Activated CD8-positive, alpha-beta T cell treated with anti-CD3 and anti-CD28 coated beads for 36 hours (primary cell): ENCODE results near the gene PRDM16. TPM values are rescaled to one million over a fixed set of nuclear protein-coding genes. Genes with fewer than 3 reads are reported as not detected.
A peak's percentile ranks its signal among the peaks of the same experiment; 100 is the strongest.

Source experiments
- ATAC-seq: fragments of 200-7000 bp; cut with Tn5 transposase; one replicate; pipeline ENCODE4 v1.10.0; 2021; ENCODE audit warnings: mild to moderate bottlenecking, moderate library complexity
- CTCF ChIA-PET: fragments of 350-600 bp; sonication (Branson Sonifier 250); formaldehyde crosslinking; loops from one replicate; lab custom pipeline; 2021; ENCODE audit warnings: antibody characterized with exemption; lab: Charles Lee
- POLR2A ChIA-PET: fragments of 350-600 bp; sonication (Branson Sonifier 250); formaldehyde crosslinking; loops from one replicate; lab custom pipeline; 2021; ENCODE audit warnings: antibody characterized with exemption; lab: Charles Lee
- DNase-seq: peaks from one replicate; pipeline ENCODE4 v3.0.0-alpha.2; 2020
- H3K27ac Mint-ChIP-seq: one replicate; pipeline ENCODE4 v1.8.0; 2021; ENCODE audit warnings: mild to moderate bottlenecking, mixed read lengths
- H3K27me3 Mint-ChIP-seq: one replicate; pipeline ENCODE4 v1.8.0; 2021; ENCODE audit warnings: mixed read lengths
- H3K36me3 Mint-ChIP-seq: one replicate; pipeline ENCODE4 v1.8.0; 2021; ENCODE audit warnings: low read depth, mixed read lengths
- H3K4me1 Mint-ChIP-seq: one replicate; pipeline ENCODE4 v1.8.0; 2021; ENCODE audit warnings: low read depth, mixed read lengths
- H3K4me3 Mint-ChIP-seq: one replicate; pipeline ENCODE4 v1.8.0; 2021; ENCODE audit warnings: mild to moderate bottlenecking, moderate library complexity, mixed read lengths
- H3K9me3 Mint-ChIP-seq: one replicate; pipeline ENCODE4 v1.8.0; 2021; ENCODE audit warnings: mixed read lengths
- intact Hi-C: fragments of 100-400 bp; cut with micrococcal nuclease; formaldehyde crosslinking; loops from one replicate; pipeline ENCODE4 v1.10.0; 2022
- total RNA-seq, 2 experiments: library from RNA; stranded (reverse); gene quantifications; one replicate each; pipeline ENCODE4 v1.2.3, GENCODE V29; 2021
- TF ChIP-seq, protein P1 (sequence below): fragments of 200-600 bp; IDR thresholded peaks from one replicate; pipeline ENCODE4 v1.8.0; 2022; ENCODE audit warnings: antibody characterized with exemption, mild to moderate bottlenecking

PRDM16 gene
- total RNA-seq, 2 experiments from 2014 or later: 0.29 to 0.49 TPM

DNA sequence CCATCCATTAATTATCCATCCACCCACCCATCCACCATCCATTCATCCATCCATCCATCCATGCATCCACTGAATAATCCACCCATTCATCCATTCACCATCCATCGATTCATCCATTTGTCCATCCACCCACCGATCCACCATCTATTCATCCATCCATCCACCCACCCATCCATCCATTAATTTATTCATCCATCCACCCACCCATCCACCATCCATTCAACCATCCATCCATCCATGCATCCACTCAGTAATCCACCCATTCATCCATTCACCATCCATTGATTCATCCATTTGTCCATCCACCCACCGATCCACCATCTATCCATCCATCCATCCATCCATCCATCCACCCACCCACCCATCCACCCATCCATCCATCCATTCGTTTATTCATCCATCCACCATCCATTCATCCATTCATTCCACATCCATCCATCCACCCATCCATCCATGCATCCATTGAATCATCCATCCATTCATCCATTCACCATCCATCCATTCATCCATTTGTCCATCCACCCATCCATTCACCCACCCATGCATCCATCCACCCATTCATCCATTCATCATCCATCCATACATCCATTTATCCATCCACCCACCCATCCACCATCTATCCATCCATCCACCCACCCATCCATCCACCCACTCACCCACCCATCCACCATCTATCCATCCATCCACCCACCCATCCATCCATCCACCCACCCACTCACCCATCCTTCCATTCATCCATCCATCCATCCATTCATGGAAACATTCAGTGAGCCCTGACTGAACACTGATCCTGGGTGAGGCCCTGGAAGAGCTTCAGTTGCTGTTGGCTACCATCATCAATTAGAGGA lies 302.1 kb downstream of the PRDM16 start:
- Mint-ChIP-seq H3K9me3 (no peaks in the 10 kb centered on the region), H3K27ac (no peak overlapping the region)

DNA sequence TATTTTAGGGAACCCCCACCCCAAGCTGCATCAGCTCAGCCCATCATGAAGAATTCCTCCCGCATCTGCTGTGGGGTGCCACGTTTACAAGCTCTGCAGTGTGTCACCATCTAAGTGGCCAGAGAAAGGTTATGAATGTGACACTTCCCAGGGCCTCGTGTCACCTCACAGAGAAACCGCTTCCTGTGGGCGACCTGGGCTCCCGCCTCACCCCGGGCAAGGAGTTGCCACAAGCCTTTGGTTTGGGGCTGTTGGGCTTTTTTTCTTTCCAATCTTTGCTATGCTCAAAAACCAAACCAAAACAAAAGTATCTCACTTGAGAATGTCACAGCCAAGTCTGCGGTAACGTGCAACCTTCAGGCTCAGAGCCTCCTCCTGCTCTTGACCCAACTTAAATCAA lies 303.3 kb downstream of the PRDM16 start:
- H3K36me3 Mint-ChIP-seq: no peaks in the 10 kb centered on the region
- H3K27ac Mint-ChIP-seq: no peak overlapping the region
- H3K9me3 Mint-ChIP-seq: no peaks in the 10 kb centered on the region
- H3K27me3 Mint-ChIP-seq: peaks cover 3% of the 10 kb centered on the region
- peaks cover 21% of the 10 kb centered on the region for H3K4me1 Mint-ChIP-seq
- DNase-seq: peak; percentile 76
- POLR2A ChIA-PET: no interaction called here
- peak; percentile 94 for ATAC-seq
- CTCF ChIA-PET: no interaction called here
- intact Hi-C loops: no loop called here
- TF ChIP-seq, protein P1, sequence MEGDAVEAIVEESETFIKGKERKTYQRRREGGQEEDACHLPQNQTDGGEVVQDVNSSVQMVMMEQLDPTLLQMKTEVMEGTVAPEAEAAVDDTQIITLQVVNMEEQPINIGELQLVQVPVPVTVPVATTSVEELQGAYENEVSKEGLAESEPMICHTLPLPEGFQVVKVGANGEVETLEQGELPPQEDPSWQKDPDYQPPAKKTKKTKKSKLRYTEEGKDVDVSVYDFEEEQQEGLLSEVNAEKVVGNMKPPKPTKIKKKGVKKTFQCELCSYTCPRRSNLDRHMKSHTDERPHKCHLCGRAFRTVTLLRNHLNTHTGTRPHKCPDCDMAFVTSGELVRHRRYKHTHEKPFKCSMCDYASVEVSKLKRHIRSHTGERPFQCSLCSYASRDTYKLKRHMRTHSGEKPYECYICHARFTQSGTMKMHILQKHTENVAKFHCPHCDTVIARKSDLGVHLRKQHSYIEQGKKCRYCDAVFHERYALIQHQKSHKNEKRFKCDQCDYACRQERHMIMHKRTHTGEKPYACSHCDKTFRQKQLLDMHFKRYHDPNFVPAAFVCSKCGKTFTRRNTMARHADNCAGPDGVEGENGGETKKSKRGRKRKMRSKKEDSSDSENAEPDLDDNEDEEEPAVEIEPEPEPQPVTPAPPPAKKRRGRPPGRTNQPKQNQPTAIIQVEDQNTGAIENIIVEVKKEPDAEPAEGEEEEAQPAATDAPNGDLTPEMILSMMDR: no peak
- H3K4me3 Mint-ChIP-seq: no peak overlapping the region

More for the DNA sequence above, 302.1 kb downstream of the PRDM16 start:
- Mint-ChIP-seq H3K4me3 (no peak overlapping the region), H3K36me3 (no peaks in the 10 kb centered on the region), H3K27me3 (peaks cover 3% of the 10 kb centered on the region), H3K4me1 (peaks cover 21% of the 10 kb centered on the region)
- intact Hi-C loops: no loop called here
- CTCF ChIA-PET: no interaction called here
- TF ChIP-seq, protein P1: no peak
- DNase-seq (no peak), ATAC-seq (no peak)
- POLR2A ChIA-PET: no interaction called here

DNA sequence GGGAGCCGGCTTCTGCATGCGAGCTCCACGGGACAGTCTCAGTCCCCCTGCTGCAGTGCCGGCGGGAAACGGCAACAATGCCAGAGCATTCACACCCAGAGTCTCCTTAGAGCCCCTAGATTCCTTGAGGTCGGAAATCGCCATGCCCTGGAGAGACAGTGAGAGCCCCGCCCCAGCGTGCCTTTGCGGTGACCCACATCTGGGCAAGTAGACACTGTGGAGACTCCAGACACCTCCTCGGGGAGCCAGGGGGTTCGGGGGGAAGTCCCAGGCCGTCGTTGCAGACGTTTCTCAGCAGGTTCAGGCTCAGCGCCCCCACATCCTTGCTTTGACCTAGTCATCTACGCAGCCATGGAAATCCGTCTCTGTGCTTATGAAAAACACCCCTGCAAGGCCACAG lies 304.2 kb downstream of the PRDM16 start:
- H3K27ac Mint-ChIP-seq: no peak overlapping the region

GRCh38 chr1:3373700-3374405 lies 304.9 kb downstream of the PRDM16 start:
- POLR2A ChIA-PET: no interaction called here
- CTCF ChIA-PET: no interaction called here
- Mint-ChIP-seq H3K4me1 (peaks cover 21% of the 10 kb centered on the region), H3K27me3 (peaks cover 3% of the 10 kb centered on the region), H3K36me3 (no peaks in the 10 kb centered on the region), H3K27ac (no peak overlapping the region), H3K9me3 (no peaks in the 10 kb centered on the region), H3K4me3 (no peak overlapping the region)
- no peak for DNase-seq
- intact Hi-C loops: no loop called here
- ATAC-seq: no peak
- TF ChIP-seq, protein P1: no peak

More for the DNA sequence above, 304.2 kb downstream of the PRDM16 start:
- H3K4me3 Mint-ChIP-seq: no peak overlapping the region
- ChIA-PET CTCF (no interaction called here), POLR2A (no interaction called here)
- peaks cover 3% of the 10 kb centered on the region for H3K27me3 Mint-ChIP-seq
- no peaks in the 10 kb centered on the region for H3K9me3 Mint-ChIP-seq
- no peaks in the 10 kb centered on the region for H3K36me3 Mint-ChIP-seq
- ATAC-seq (no peak), DNase-seq (no peak)
- intact Hi-C loops: no loop called here
- peaks cover 21% of the 10 kb centered on the region for H3K4me1 Mint-ChIP-seq
- TF ChIP-seq, protein P1: no peak

GRCh38 chr1:3375245-3375644 lies 306.2 kb downstream of the PRDM16 start:
- Mint-ChIP-seq H3K27ac (no peak overlapping the region), H3K4me1 (peaks cover 21% of the 10 kb centered on the region), H3K36me3 (no peaks in the 10 kb centered on the region), H3K27me3 (peaks cover 3% of the 10 kb centered on the region), H3K4me3 (no peak overlapping the region), H3K9me3 (no peaks in the 10 kb centered on the region)
- TF ChIP-seq, protein P1: no peak
- POLR2A ChIA-PET: no interaction called here
- CTCF ChIA-PET: no interaction called here
- ATAC-seq: no peak
- intact Hi-C loops: no loop called here
- DNase-seq: no peak
